K562 (cell line): ENCODE measurements around the gene SRF. TPM values are rescaled to one million over a fixed set of nuclear protein-coding genes. Genes with fewer than 3 reads are reported as not detected.
A peak's percentile ranks its signal among the peaks of the same experiment; 100 is the strongest.

ENCODE experiments used
- ATF2 ChIP-seq: sonication (generic); formaldehyde crosslinking; IDR thresholded peaks from 2 replicates; pipeline ENCODE4 v1.8.1; 2022; ENCODE audit warnings: missing genetic modification reagents
- ATF3 ChIP-seq, 2 experiments: fragments of 450-650 bp in 1 of 2; sonication (generic) in 1 of 2; formaldehyde crosslinking in 1 of 2; IDR thresholded peaks in 1 of 2; conservative IDR thresholded peaks in 1 of 2; 2 replicates each; pipeline versions ENCODE4 v1.6.1 to v1.8.1; 2016 to 2023; ENCODE audit warnings: mild to moderate bottlenecking in 2 of 2, moderate library complexity in 2 of 2, inconsistent platforms in 1 of 2, missing genetic modification reagents in 1 of 2
- BCOR ChIP-seq: fragments of 450-650 bp; IDR thresholded peaks from 2 replicates; pipeline ENCODE4 v1.6.1; 2016
- DEAF1 ChIP-seq: fragments of 450-650 bp; formaldehyde crosslinking; IDR thresholded peaks from 2 replicates; pipeline ENCODE4 v1.4.0; 2020; ENCODE audit warnings: mild to moderate bottlenecking, moderate library complexity
- DLX4 ChIP-seq: fragments of 250-450 bp; sonication (Bioruptor Pico); IDR thresholded peaks from 2 replicates; pipeline ENCODE4 v1.6.1; 2021; ENCODE audit warnings: mild to moderate bottlenecking
- EP300 ChIP-seq: IDR thresholded peaks from 2 replicates; pipeline ENCODE4 v1.6.1; 2012; ENCODE audit warnings: low read length, improper control_type of control experiment
- FOXO4 ChIP-seq: fragments of 450-650 bp; formaldehyde crosslinking; IDR thresholded peaks from 2 replicates; pipeline ENCODE4 v1.4.0; 2020; ENCODE audit warnings: mild to moderate bottlenecking, moderate library complexity
- L3MBTL2 ChIP-seq: fragments of 450-650 bp; IDR thresholded peaks from 2 replicates; pipeline ENCODE4 v1.6.1; 2016; ENCODE audit warnings: mild to moderate bottlenecking, moderate library complexity
- MEF2D ChIP-seq: conservative IDR thresholded peaks from 2 replicates; pipeline ENCODE4 v1.6.1; 2016; ENCODE audit warnings: low read depth, missing genetic modification characterization, missing compliant biosample characterization
- POLR2AphosphoS2 ChIP-seq: IDR thresholded peaks from 2 replicates; pipeline ENCODE4 v1.6.1; 2012; ENCODE audit warnings: low read length, improper control_type of control experiment
- POLR2H ChIP-seq: IDR thresholded peaks from 2 replicates; pipeline ENCODE4 v1.6.1; 2016; ENCODE audit warnings: missing genetic modification characterization, low read depth, mild to moderate bottlenecking, control low read depth, missing compliant biosample characterization, moderate library complexity
- SMARCE1 ChIP-seq: fragments of 450-650 bp; IDR thresholded peaks from 2 replicates; pipeline ENCODE4 v1.7.1; 2016; ENCODE audit warnings: mild to moderate bottlenecking
- STAT5A ChIP-seq: IDR thresholded peaks from 2 replicates; pipeline ENCODE4 v1.6.1; 2012; ENCODE audit warnings: low read length, inconsistent platforms, borderline replicate concordance
- TARDBP ChIP-seq: fragments of 450-650 bp; IDR thresholded peaks from 2 replicates; pipeline ENCODE4 v1.6.1; 2016
- USF2 ChIP-seq: sonication (generic); formaldehyde crosslinking; IDR thresholded peaks from 2 replicates; pipeline ENCODE4 v1.5.0; 2020; ENCODE audit warnings: missing genetic modification reagents
- XRCC5 ChIP-seq: fragments of 200-400 bp; formaldehyde crosslinking; IDR thresholded peaks from 2 replicates; pipeline ENCODE4 v1.6.1; 2017; ENCODE audit warnings: low read depth, mild to moderate bottlenecking, low read length
- ZBTB9 ChIP-seq: fragments of 450-650 bp; formaldehyde crosslinking; IDR thresholded peaks from 2 replicates; pipeline ENCODE4 v1.4.0; 2020; ENCODE audit warnings: mild to moderate bottlenecking, moderate library complexity
- ZNF583 ChIP-seq: fragments of 250-450 bp; sonication (Bioruptor Pico); IDR thresholded peaks from 2 replicates; pipeline ENCODE4 v1.4.0; 2020
- ZNF780A ChIP-seq: fragments of 250-450 bp; sonication (Bioruptor Pico); IDR thresholded peaks from 2 replicates; pipeline ENCODE4 v1.5.0; 2021; ENCODE audit warnings: mild to moderate bottlenecking
- polyA plus RNA-seq, 8 experiments: library from polyadenylated mRNA; depleted of rRNA in 4 of 8; stranded (reverse) in 5 of 8; unstranded in 3 of 8; fragments of >200 nt; fragmentation: Nextera tagmentation in 2 of 8; fragmentation: Illumina TruSeq in 1 of 8; extraction: Ambion mirVana in 2 of 8; extraction: Trizol in 1 of 8; gene quantifications; 2 replicates each; pipeline versions ENCODE4 v1.2.1 to v1.2.3, GENCODE V29; 2011 to 2014; ENCODE audit warnings: inconsistent platforms in 1 of 8, missing spikeins in 1 of 8
- total RNA-seq, 7 experiments: library from RNA; depleted of rRNA in 6 of 7; stranded (reverse); fragments of >200 nt in 6 of 7; fragmentation: Illumina TruSeq in 2 of 7; extraction: Trizol in 2 of 7; gene quantifications; 2 replicates each; pipeline versions ENCODE4 v1.2.1 to v1.2.3, GENCODE V29; 2011 to 2021; ENCODE audit warnings: low replicate concordance in 1 of 7

The SRF gene
- total and polyA plus RNA-seq, 9 of the 15 experiments (the other 6 are each of a cell fraction or from before 2014, with no cell fraction given), result 2.5 to 37.0 (median 24.6) TPM

GRCh38 chr6:43174263-43175112, 3.4 kb downstream of the SRF start (continued):
- TF ChIP-seq ATF3 (IDR thresholded peaks at IDR 0.05) (peak; percentile 79), ATF3 (CRISPR knock-in tag; conservative IDR thresholded peaks at IDR 0.05) (peak; percentile 58; the same call in 1 of the 2 replicates), FOXO4 (no peak; the same call in 1 of the 2 replicates), STAT5A (no peak), DLX4 (CRISPR knock-in tag) (no peak), MEF2D (tag) (no peak), ATF2 (CRISPR knock-in tag) (no peak), L3MBTL2 (0 out of 2 replicates have a peak, but pooled peaks have one; percentile 14), EP300 (no peak), BCOR (no peak), DEAF1 (CRISPR knock-in tag) (no peak), ZNF583 (0 out of 2 replicates have a peak, but pooled peaks have one; percentile 30), ZBTB9 (CRISPR knock-in tag) (no peak), TARDBP (no peak), USF2 (CRISPR knock-in tag) (no peak), POLR2AphosphoS2 (no peak), POLR2H (no peak), XRCC5 (peak; percentile 56; the same call in 1 of the 2 replicates), SMARCE1 (no peak), ZNF780A (CRISPR knock-in tag) (no peak)
